CD4-positive, CD25-positive, alpha-beta regulatory T cell (primary cell): ENCODE measurements around the gene YTHDF1. TPM values are rescaled to one million over a fixed set of nuclear protein-coding genes. Genes with fewer than 3 reads are reported as not detected.

ENCODE experiments used
- ATAC-seq, 2 donors: fragments of 150-1000 bp; cut with Tn5 transposase; one replicate each; pipeline ENCODE4 v1.10.0; 2021; ENCODE audit warnings: low read depth in 2 of 2, moderate number of reproducible peaks in 2 of 2, moderate library complexity in 1 of 2
- DNase-seq, 3 donors: peaks; one replicate each; pipeline versions ENCODE4 v3.0.0 to v3.0.0-alpha.2; 2012 to 2022; ENCODE audit warnings: mixed read lengths in 1 of 3
- H3K27ac ChIP-seq: one replicate; pipeline ENCODE4 v1.7.0; 2013; ENCODE audit warnings: mild to moderate bottlenecking, low read length; ENCODE audit not compliant: insufficient read depth, poor library complexity, severe bottlenecking
- H3K27me3 ChIP-seq: one replicate; pipeline ENCODE4 v1.7.0; 2013; ENCODE audit warnings: low read length; ENCODE audit not compliant: control insufficient read depth, insufficient read depth
- H3K36me3 ChIP-seq: one replicate; pipeline ENCODE4 v1.7.0; 2013; ENCODE audit warnings: mild to moderate bottlenecking, low read length, moderate library complexity; ENCODE audit not compliant: control insufficient read depth, insufficient read depth
- H3K4me1 ChIP-seq: 2 replicates; pipeline ENCODE4 v1.7.0; 2013; ENCODE audit warnings: mild to moderate bottlenecking, low read length; ENCODE audit not compliant: insufficient read depth, control insufficient read depth, poor library complexity, severe bottlenecking
- H3K4me3 ChIP-seq: one replicate; pipeline ENCODE4 v1.7.0; 2013; ENCODE audit warnings: low read depth, mild to moderate bottlenecking, low read length, moderate library complexity
- H3K9me3 ChIP-seq, 2 experiments: 1 replicate in 1 of 2; 2 replicates in 1 of 2; pipeline ENCODE4 v1.7.0; 2013; ENCODE audit warnings: low read length in 2 of 2, mild to moderate bottlenecking in 1 of 2, moderate library complexity in 1 of 2; ENCODE audit not compliant: control insufficient read depth in 2 of 2
- H3K27ac Mint-ChIP-seq, 3 donors: one replicate each; pipeline ENCODE4 v1.8.0; 2020 to 2022; ENCODE audit warnings: mild to moderate bottlenecking in 3 of 3, mixed read lengths in 3 of 3, moderate library complexity in 2 of 3
- H3K27me3 Mint-ChIP-seq: one replicate; pipeline ENCODE4 v1.8.0; 2022; ENCODE audit warnings: mild to moderate bottlenecking, mixed read lengths
- H3K36me3 Mint-ChIP-seq: one replicate; pipeline ENCODE4 v1.8.0; 2020; ENCODE audit warnings: mixed read lengths
- H3K4me1 Mint-ChIP-seq, 4 donors: one replicate each; pipeline ENCODE4 v1.8.0; 2020 to 2022; ENCODE audit warnings: mixed read lengths in 4 of 4, mild to moderate bottlenecking in 1 of 4
- H3K4me3 Mint-ChIP-seq, 4 donors: one replicate each; pipeline ENCODE4 v1.8.0; 2020 to 2022; ENCODE audit warnings: mild to moderate bottlenecking in 4 of 4, mixed read lengths in 4 of 4, moderate library complexity in 3 of 4
- H3K9me3 Mint-ChIP-seq, 7 donors: one replicate each; pipeline ENCODE4 v1.8.0; 2020 to 2022; ENCODE audit warnings: mixed read lengths in 7 of 7, mild to moderate bottlenecking in 3 of 7, moderate library complexity in 2 of 7
- polyA plus RNA-seq, 4 donors: library from polyadenylated mRNA; unstranded; fragments of 300-500 nt; fragmentation: Illumina TruSeq; gene quantifications; one replicate each; pipeline ENCODE4 v1.2.3, GENCODE V29; 2021
- total RNA-seq: library from RNA; stranded (reverse); gene quantifications from one replicate; pipeline ENCODE4 v1.2.3, GENCODE V29; 2022

YTHDF1 gene
- total and polyA plus RNA-seq, 5 donors from 2014 or later: 28.5 to 38.4 (median 33.5) TPM

DNA sequence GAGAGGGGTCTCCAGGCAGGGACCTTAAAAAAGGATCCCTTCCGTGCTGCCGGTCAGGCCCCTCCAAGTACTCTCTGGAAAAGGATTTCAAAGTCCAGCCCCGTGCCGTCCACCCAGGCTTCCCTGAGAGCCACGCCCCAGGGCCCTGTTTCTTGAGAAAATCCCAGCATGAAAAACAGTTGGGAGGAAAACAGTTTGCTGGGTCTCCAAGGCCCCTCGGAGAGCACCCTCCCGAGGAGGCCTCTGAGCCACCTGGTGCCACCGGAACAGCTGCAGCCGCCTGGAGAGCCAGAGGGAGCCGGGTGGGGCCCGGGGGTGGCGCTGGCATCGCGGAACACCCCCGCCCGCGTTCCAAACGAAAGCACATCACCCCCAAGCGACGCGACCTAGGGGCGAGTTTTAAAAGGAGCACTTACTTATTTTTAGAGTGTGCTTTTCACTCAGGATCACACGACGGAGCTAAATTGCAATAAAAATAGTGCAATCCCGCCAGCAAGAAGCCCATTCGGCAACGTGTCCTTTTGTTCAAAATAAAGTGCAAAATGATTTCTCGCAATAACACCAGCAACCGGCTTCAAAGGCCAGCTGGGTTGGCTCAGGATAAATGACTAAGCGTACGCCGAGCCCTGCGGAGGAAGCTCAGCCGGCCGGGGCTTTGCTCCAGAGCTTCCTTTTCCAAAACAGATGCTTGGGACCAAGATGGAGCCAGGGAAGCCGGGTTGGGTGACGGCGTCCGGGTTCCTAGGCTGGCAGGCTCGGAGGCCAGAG, 64.2 kb downstream of the YTHDF1 start:
- no peaks in the 10 kb centered on the region for H3K36me3 ChIP-seq
- H3K4me1 ChIP-seq: no peaks in the 10 kb centered on the region
- no peak overlapping the region for H3K27ac Mint-ChIP-seq
- ATAC-seq: no peak
- no peaks in the 10 kb centered on the region for H3K36me3 Mint-ChIP-seq
- peaks cover 3% of the 10 kb centered on the region for H3K27me3 ChIP-seq
- peaks cover 0 to 14% (median 7%) of the 10 kb centered on the region in 7 donors for H3K9me3 Mint-ChIP-seq
- no peak for DNase-seq
- no peak overlapping the region for H3K27ac ChIP-seq
- H3K27me3 Mint-ChIP-seq: peaks cover 22% of the 10 kb centered on the region
- H3K4me3 Mint-ChIP-seq: no peak overlapping the region
- peaks cover 0 to 3% (median 0%) of the 10 kb centered on the region in 4 donors for H3K4me1 Mint-ChIP-seq
- no peak overlapping the region for H3K4me3 ChIP-seq
- H3K9me3 ChIP-seq: peaks cover 8 to 18% of the 10 kb centered on the region in 2 experiments

GRCh38 chr20:63150911-63151531, 64.9 kb downstream of the YTHDF1 start:
- Histone ChIP-seq H3K36me3 (no peaks in the 10 kb centered on the region), H3K27ac (no peak overlapping the region), H3K9me3 (peaks cover 8 to 18% of the 10 kb centered on the region in 2 experiments), H3K27me3 (peaks cover 3% of the 10 kb centered on the region), H3K4me3 (no peak overlapping the region), H3K4me1 (no peaks in the 10 kb centered on the region)
- no peak for ATAC-seq
- Mint-ChIP-seq H3K27ac (no peak overlapping the region), H3K36me3 (no peaks in the 10 kb centered on the region), H3K9me3 (peaks cover 0 to 14% (median 7%) of the 10 kb centered on the region in 7 donors), H3K4me3 (no peak overlapping the region), H3K4me1 (peaks cover 0 to 3% (median 0%) of the 10 kb centered on the region in 4 donors), H3K27me3 (peaks cover 23% of the 10 kb centered on the region)
- DNase-seq: no peak

GRCh38 chr20:63150391-63150898, 65.5 kb downstream of the YTHDF1 start:
- Histone ChIP-seq H3K9me3 (peaks cover 8 to 18% of the 10 kb centered on the region in 2 experiments), H3K27me3 (peaks cover 3% of the 10 kb centered on the region), H3K36me3 (no peaks in the 10 kb centered on the region), H3K4me3 (no peak overlapping the region), H3K4me1 (no peaks in the 10 kb centered on the region), H3K27ac (no peak overlapping the region)
- H3K9me3 Mint-ChIP-seq: peaks cover 0 to 14% (median 7%) of the 10 kb centered on the region in 7 donors
- peaks cover 0 to 3% (median 0%) of the 10 kb centered on the region in 4 donors for H3K4me1 Mint-ChIP-seq
- H3K36me3 Mint-ChIP-seq: no peaks in the 10 kb centered on the region
- H3K27me3 Mint-ChIP-seq: peaks cover 20% of the 10 kb centered on the region
- DNase-seq (no peak), ATAC-seq (no peak)
- H3K27ac Mint-ChIP-seq: no peak overlapping the region
- no peak overlapping the region for H3K4me3 Mint-ChIP-seq

- Histone ChIP-seq H3K4me3 (no peak overlapping the region), H3K27me3 (peaks cover 3% of the 10 kb centered on the region), H3K9me3 (peaks cover 8 to 18% of the 10 kb centered on the region in 2 experiments), H3K27ac (no peak overlapping the region), H3K4me1 (no peaks in the 10 kb centered on the region), H3K36me3 (no peaks in the 10 kb centered on the region)
- Mint-ChIP-seq H3K9me3 (peaks cover 0 to 14% (median 7%) of the 10 kb centered on the region in 7 donors), H3K4me1 (peaks cover 0 to 3% (median 0%) of the 10 kb centered on the region in 4 donors), H3K36me3 (no peaks in the 10 kb centered on the region), H3K4me3 (no peak overlapping the region), H3K27ac (no peak overlapping the region), H3K27me3 (peaks cover 20% of the 10 kb centered on the region)
- DNase-seq (no peak), ATAC-seq (no peak)
Measured at GRCh38 chr20:63149531-63150192, 66.3 kb downstream of the YTHDF1 start.

- no peaks in the 10 kb centered on the region for H3K4me1 ChIP-seq
- H3K27ac ChIP-seq: no peak overlapping the region
- H3K36me3 ChIP-seq: no peaks in the 10 kb centered on the region
- Mint-ChIP-seq H3K9me3 (peaks cover 0 to 14% (median 5%) of the 10 kb centered on the region in 7 donors), H3K27ac (no peak overlapping the region), H3K36me3 (no peaks in the 10 kb centered on the region), H3K27me3 (peaks cover 19% of the 10 kb centered on the region), H3K4me3 (no peak overlapping the region), H3K4me1 (no peaks in the 10 kb centered on the region)
- H3K4me3 ChIP-seq: no peak overlapping the region
- no peak for DNase-seq
- H3K9me3 ChIP-seq: peaks cover 8 to 18% of the 10 kb centered on the region in 2 experiments
- H3K27me3 ChIP-seq: peaks cover 3% of the 10 kb centered on the region
- ATAC-seq: no peak
Measured at GRCh38 chr20:63148696-63149095, 67.2 kb downstream of the YTHDF1 start.

DNA sequence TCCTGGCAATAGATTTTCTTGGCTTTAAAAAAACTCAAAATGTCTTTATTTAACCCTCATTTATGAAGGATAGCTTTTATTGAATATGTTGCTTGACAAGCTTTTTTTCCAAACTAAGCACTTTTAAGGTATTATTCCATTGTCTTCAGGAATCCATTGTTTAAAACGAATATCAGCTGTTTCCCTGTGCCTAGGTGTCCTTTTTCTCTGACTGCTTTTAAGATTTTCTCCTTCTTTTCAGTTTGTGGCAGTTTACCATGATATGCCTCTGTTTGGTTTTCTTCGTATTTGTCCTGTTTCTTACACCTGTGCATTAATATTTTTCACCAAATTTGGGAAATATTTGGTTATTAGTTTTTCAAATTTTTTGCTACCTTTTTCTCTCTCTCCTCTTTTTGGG, 68.4 kb downstream of the YTHDF1 start:
- Mint-ChIP-seq H3K27me3 (peaks cover 23% of the 10 kb centered on the region), H3K27ac (no peak overlapping the region), H3K9me3 (peaks cover 0 to 14% (median 5%) of the 10 kb centered on the region in 7 donors), H3K36me3 (no peaks in the 10 kb centered on the region), H3K4me1 (no peaks in the 10 kb centered on the region), H3K4me3 (no peak overlapping the region)
- Histone ChIP-seq H3K4me1 (no peaks in the 10 kb centered on the region), H3K27ac (no peak overlapping the region), H3K4me3 (no peak overlapping the region), H3K36me3 (no peaks in the 10 kb centered on the region), H3K27me3 (peaks cover 3% of the 10 kb centered on the region), H3K9me3 (peaks cover 8 to 18% of the 10 kb centered on the region in 2 experiments)
- DNase-seq (no peak), ATAC-seq (no peak)
